Natural killer cell (primary cell): ENCODE measurements around the gene ALCAM. TPM values are rescaled to one million over a fixed set of nuclear protein-coding genes. Genes with fewer than 3 reads are reported as not detected.

Experiments
- ATAC-seq, 3 donors: fragments of 150-1000 bp in 2 of 3; fragments of 200-7000 bp in 1 of 3; cut with Tn5 transposase; 1 replicate in 1 of 3; 2 replicates in 2 of 3; pipeline ENCODE4 v1.10.0; 2021; ENCODE audit warnings: mild to moderate bottlenecking in 2 of 3, moderate library complexity in 2 of 3
- DNase-seq, 2 donors: peaks; one replicate each; pipeline versions ENCODE4 v3.0.0 to v3.0.0-alpha.2; 2013 to 2021; ENCODE audit warnings: mixed read lengths in 1 of 2
- H3K27ac ChIP-seq: one replicate; pipeline ENCODE4 v1.5.1; 2013; ENCODE audit warnings: mild to moderate bottlenecking, low read length
- H3K27me3 ChIP-seq: one replicate; pipeline ENCODE4 v1.6.1; 2013; ENCODE audit warnings: low read length; ENCODE audit not compliant: control insufficient read depth, insufficient read depth
- H3K36me3 ChIP-seq: one replicate; pipeline ENCODE4 v1.6.1; 2013; ENCODE audit warnings: low read length; ENCODE audit not compliant: control insufficient read depth, insufficient read depth
- H3K4me1 ChIP-seq: one replicate; pipeline ENCODE4 v1.6.1; 2013; ENCODE audit warnings: low read length; ENCODE audit not compliant: control insufficient read depth, insufficient read depth
- H3K4me3 ChIP-seq: one replicate; pipeline ENCODE4 v1.5.1; 2013; ENCODE audit warnings: low read length
- H3K9me3 ChIP-seq: one replicate; pipeline ENCODE4 v1.6.1; 2013; ENCODE audit warnings: low read length; ENCODE audit not compliant: control insufficient read depth, insufficient read depth
- H3K27ac Mint-ChIP-seq, 2 donors: one replicate each; pipeline ENCODE4 v1.8.0; 2022; ENCODE audit warnings: mild to moderate bottlenecking in 2 of 2, mixed read lengths in 2 of 2, moderate library complexity in 1 of 2
- H3K27me3 Mint-ChIP-seq, 2 donors: one replicate each; pipeline ENCODE4 v1.8.0; 2022; ENCODE audit warnings: low read depth in 2 of 2, mixed read lengths in 2 of 2
- H3K36me3 Mint-ChIP-seq: one replicate; pipeline ENCODE4 v1.8.0; 2022; ENCODE audit warnings: mixed read lengths
- H3K4me1 Mint-ChIP-seq, 2 donors: one replicate each; pipeline ENCODE4 v1.8.0; 2022; ENCODE audit warnings: mixed read lengths in 2 of 2
- H3K4me3 Mint-ChIP-seq: one replicate; pipeline ENCODE4 v1.8.0; 2022; ENCODE audit warnings: mild to moderate bottlenecking, moderate library complexity, mixed read lengths
- H3K9me3 Mint-ChIP-seq, 2 donors: one replicate each; pipeline ENCODE4 v1.8.0; 2022; ENCODE audit warnings: mixed read lengths in 2 of 2
- CTCF ChIP-seq: fragments of 200-600 bp; IDR thresholded peaks from one replicate; pipeline ENCODE4 v1.8.0; 2022; ENCODE audit warnings: antibody characterized with exemption
- WGBS: methylation state at CpG from one replicate; pipeline ENCODE4 v1.1.7; 2013; ENCODE audit warnings: missing lambda C conversion rate; ENCODE audit not compliant: insufficient coverage; 5-methylcytosine and 5-hydroxymethylcytosine counted together
- intact Hi-C: fragments of 100-400 bp; cut with micrococcal nuclease; formaldehyde crosslinking; loops from one replicate; pipeline ENCODE4 v1.14.2; 2022
- total RNA-seq, 4 donors: library from RNA; stranded (reverse); fragments of 120-200 nt in 1 of 4; gene quantifications; one replicate each; pipeline versions ENCODE4 v1.2.3 to v1.2.4, GENCODE V29; 2013 to 2022

ALCAM gene
- total RNA-seq, 3 donors from 2014 or later (not counting 1 experiment from before 2014, with no cell fraction given), result 1.5 to 3.0 (median 1.5) TPM

- Mint-ChIP-seq H3K27me3 (peaks cover 0 to 9% of the 10 kb centered on the region in 2 donors), H3K9me3 (no peaks in the 10 kb centered on the region), H3K36me3 (no peaks in the 10 kb centered on the region), H3K4me3 (no peak overlapping the region), H3K4me1 (no peaks in the 10 kb centered on the region), H3K27ac (no peak overlapping the region)
- Histone ChIP-seq H3K36me3 (no peaks in the 10 kb centered on the region), H3K27me3 (no peaks in the 10 kb centered on the region), H3K9me3 (no peaks in the 10 kb centered on the region), H3K27ac (no peak overlapping the region), H3K4me1 (no peaks in the 10 kb centered on the region), H3K4me3 (no peak overlapping the region)
- no peak for TF ChIP-seq CTCF
- DNase-seq (no peak), ATAC-seq (no peak)
- WGBS, result 90% methylated on average over 5 of the region's 5 CpGs
- intact Hi-C loops, result no loop called here
These were observed 244.8 kb downstream of the ALCAM start for GRCh38 chr3:105611304-105612192.

- no peaks in the 10 kb centered on the region for H3K9me3 ChIP-seq
- no peaks in the 10 kb centered on the region for H3K9me3 Mint-ChIP-seq
- H3K27ac ChIP-seq, result no peak overlapping the region
- WGBS, result 76% methylated on average over 2 of the region's 2 CpGs
- no peak for ATAC-seq
- H3K4me3 ChIP-seq, result no peak overlapping the region
- no peak for DNase-seq
- TF ChIP-seq CTCF, result no peak
- H3K27me3 ChIP-seq, result no peaks in the 10 kb centered on the region
- no peaks in the 10 kb centered on the region for H3K4me1 ChIP-seq
- peaks cover 0 to 11% of the 10 kb centered on the region in 2 donors for H3K27me3 Mint-ChIP-seq
- H3K36me3 ChIP-seq, result no peaks in the 10 kb centered on the region
- H3K36me3 Mint-ChIP-seq, result no peaks in the 10 kb centered on the region
- intact Hi-C loops, result no loop called here
- H3K4me3 Mint-ChIP-seq, result no peak overlapping the region
- no peak overlapping the region for H3K27ac Mint-ChIP-seq
- H3K4me1 Mint-ChIP-seq, result no peaks in the 10 kb centered on the region
These were observed 246.4 kb downstream of the ALCAM start for GRCh38 chr3:105613120-105613519.

- no peak overlapping the region for H3K4me3 Mint-ChIP-seq
- ATAC-seq (no peak), DNase-seq (no peak)
These were observed 247.8 kb downstream of the ALCAM start for GRCh38 chr3:105614288-105615030.

More at GRCh38 chr3:105614288-105615030, 247.8 kb downstream of the ALCAM start:
- Mint-ChIP-seq H3K9me3 (no peaks in the 10 kb centered on the region), H3K4me1 (no peaks in the 10 kb centered on the region), H3K27me3 (peaks cover 0 to 7% of the 10 kb centered on the region in 2 donors), H3K36me3 (no peaks in the 10 kb centered on the region), H3K27ac (no peak overlapping the region)
- no peaks in the 10 kb centered on the region for H3K36me3 ChIP-seq
- intact Hi-C loops, result no loop called here
- no peaks in the 10 kb centered on the region for H3K4me1 ChIP-seq
- no peaks in the 10 kb centered on the region for H3K27me3 ChIP-seq
- no peak for TF ChIP-seq CTCF
- H3K9me3 ChIP-seq, result no peaks in the 10 kb centered on the region
- H3K27ac ChIP-seq, result no peak overlapping the region
- no peak overlapping the region for H3K4me3 ChIP-seq
